SK-N-MC (cell line): ENCODE results near the gene ANXA6.

ENCODE experiments used
- EZH2 ChIP-seq: fragments of 200-600 bp; sonication (generic); IDR thresholded peaks from one replicate; pipeline ENCODE4 v1.6.1; 2017; ENCODE audit warnings: antibody characterized with exemption
- FOXP2 ChIP-seq: optimal IDR thresholded peaks from 2 replicates; pipeline ENCODE3; 2011; ENCODE audit warnings: mild to moderate bottlenecking, moderate library complexity; ENCODE audit not compliant: insufficient read depth; ENCODE audit errors: extremely low read length, control extremely low read depth
- POLR2AphosphoS5 ChIP-seq: IDR thresholded peaks from 2 replicates; pipeline ENCODE4 v1.6.1; 2012; ENCODE audit warnings: mild to moderate bottlenecking, low read depth, low read length, borderline replicate concordance

- no peak for TF ChIP-seq POLR2AphosphoS5
- TF ChIP-seq EZH2: no peak
- TF ChIP-seq FOXP2: no peak
These were observed 38.0 kb upstream of the ANXA6 start for GRCh38 chr5:151195622-151196021.
